IMR-90 (cell line): ENCODE measurements around the gene COX7B. TPM values are rescaled to one million over a fixed set of nuclear protein-coding genes. Genes with fewer than 3 reads are reported as not detected.

Source experiments
- ATAC-seq: fragments of 200-7000 bp; cut with Tn5 transposase; 2 replicates; pipeline ENCODE4 v1.9.1; 2020; ENCODE audit warnings: low read depth, mild to moderate bottlenecking, moderate library complexity
- BruUV-seq: library from RNA; stranded (reverse); fragments of 400-500 nt; replicated peaks from 2 replicates; lab custom pipeline; 2021; lab: Mats Ljungman, UMichigan
- CTCF ChIA-PET: fragments of 300-600 bp; formaldehyde crosslinking; extraction: SDS; loops from one replicate; lab custom pipeline; 2021; ENCODE audit warnings: antibody characterized with exemption; lab: Yijun Ruan, JAX
- POLR2A ChIA-PET: fragments of 300-600 bp; sonication (Branson Sonifier 250); formaldehyde crosslinking; loops from one replicate; lab custom pipeline; 2022; ENCODE audit warnings: antibody characterized with exemption; ENCODE audit not compliant: unreplicated experiment; lab: Charles Lee
- DNase-seq: peaks from one replicate; pipeline ENCODE4 v3.0.0; 2013
- H2AFZ ChIP-seq: replicated peaks from 2 replicates; pipeline ENCODE3; 2013; ENCODE audit warnings: low read length, mild to moderate bottlenecking; ENCODE audit not compliant: poor library complexity
- H2AK5ac ChIP-seq: 2 replicates; pipeline ENCODE4 v1.6.1; 2013; ENCODE audit warnings: low read depth, low read length, inconsistent platforms
- H2AK9ac ChIP-seq: replicated peaks from 2 replicates; pipeline ENCODE3; 2013; ENCODE audit warnings: mild to moderate bottlenecking, low read depth, low read length, moderate library complexity; ENCODE audit not compliant: poor library complexity
- H2BK120ac ChIP-seq: 2 replicates; pipeline ENCODE4 v1.6.1; 2013; ENCODE audit warnings: low read depth, low read length, inconsistent platforms
- H2BK15ac ChIP-seq: 3 replicates; pipeline ENCODE4 v1.6.1; 2013; ENCODE audit warnings: low read depth, low read length, inconsistent platforms
- H2BK20ac ChIP-seq: 2 replicates; pipeline ENCODE4 v1.6.1; 2013; ENCODE audit warnings: low read depth, mild to moderate bottlenecking, inconsistent platforms, low read length, moderate library complexity
- H2BK5ac ChIP-seq: 2 replicates; pipeline ENCODE4 v1.6.1; 2013; ENCODE audit warnings: mild to moderate bottlenecking, low read depth, low read length, inconsistent platforms; ENCODE audit not compliant: poor library complexity, severe bottlenecking
- H3K14ac ChIP-seq: replicated peaks from 2 replicates; pipeline ENCODE4 v1.6.1; 2013; ENCODE audit warnings: low read depth, low read length, inconsistent platforms
- H3K18ac ChIP-seq: 2 replicates; pipeline ENCODE4 v1.6.1; 2013; ENCODE audit warnings: low read depth, low read length, control low read depth
- H3K23ac ChIP-seq: 2 replicates; pipeline ENCODE4 v1.6.1; 2013; ENCODE audit warnings: low read depth, low read length, inconsistent platforms
- H3K27ac ChIP-seq: 2 replicates; pipeline ENCODE4 v1.5.1; 2013; ENCODE audit warnings: mild to moderate bottlenecking, control low read depth, low read length; ENCODE audit not compliant: insufficient read depth
- H3K27me3 ChIP-seq: 2 replicates; pipeline ENCODE4 v1.6.1; 2013; ENCODE audit warnings: low read length; ENCODE audit not compliant: control insufficient read depth, insufficient read depth
- H3K36me3 ChIP-seq: 2 replicates; pipeline ENCODE4 v1.6.1; 2013; ENCODE audit warnings: low read length, mixed read lengths; ENCODE audit not compliant: control insufficient read depth, insufficient read depth
- H3K4ac ChIP-seq: 2 replicates; pipeline ENCODE4 v1.6.1; 2013; ENCODE audit warnings: low read depth, low read length, inconsistent platforms
- H3K4me1 ChIP-seq: 2 replicates; pipeline ENCODE4 v1.6.1; 2013; ENCODE audit warnings: low read length, mixed read lengths; ENCODE audit not compliant: control insufficient read depth, insufficient read depth
- H3K4me2 ChIP-seq: 2 replicates; pipeline ENCODE4 v1.6.1; 2013; ENCODE audit warnings: low read depth, mild to moderate bottlenecking, control low read depth, low read length, moderate library complexity
- H3K4me3 ChIP-seq: 2 replicates; pipeline ENCODE4 v1.5.1; 2013; ENCODE audit warnings: low read depth, mild to moderate bottlenecking, control low read depth, low read length, moderate library complexity; ENCODE audit not compliant: insufficient read depth
- H3K56ac ChIP-seq: 2 replicates; pipeline ENCODE4 v1.6.1; 2013; ENCODE audit warnings: low read length, inconsistent platforms; ENCODE audit not compliant: insufficient read depth; ENCODE audit errors: extremely low read depth
- H3K79me1 ChIP-seq, 2 experiments: 2 replicates each; pipeline ENCODE4 v1.6.1; 2013; ENCODE audit warnings: low read length in 2 of 2, inconsistent platforms in 1 of 2, low read depth in 1 of 2
- H3K9ac ChIP-seq: 2 replicates; pipeline ENCODE4 v1.6.1; 2013; ENCODE audit warnings: low read depth, low read length, control low read depth
- H3K9me1 ChIP-seq: 2 replicates; pipeline ENCODE4 v1.6.1; 2013; ENCODE audit warnings: low read length, inconsistent platforms; ENCODE audit not compliant: insufficient read depth
- H3K9me3 ChIP-seq: 2 replicates; pipeline ENCODE4 v1.6.1; 2013; ENCODE audit warnings: low read length; ENCODE audit not compliant: control insufficient read depth, insufficient read depth
- H4K20me1 ChIP-seq: 2 replicates; pipeline ENCODE4 v1.6.1; 2013; ENCODE audit warnings: low read length, inconsistent platforms; ENCODE audit not compliant: insufficient read depth
- H4K5ac ChIP-seq: 2 replicates; pipeline ENCODE4 v1.6.1; 2013; ENCODE audit warnings: mild to moderate bottlenecking, low read depth, low read length, control low read depth
- H4K8ac ChIP-seq, 2 experiments: 2 replicates each; pipeline ENCODE4 v1.6.1; 2013; ENCODE audit warnings: low read depth in 2 of 2, low read length in 2 of 2, control low read depth in 1 of 2, inconsistent platforms in 1 of 2
- H4K91ac ChIP-seq: 2 replicates; pipeline ENCODE4 v1.6.1; 2013; ENCODE audit warnings: low read depth, low read length, inconsistent platforms; ENCODE audit not compliant: insufficient read depth
- CEBPB ChIP-seq: IDR thresholded peaks from 2 replicates; pipeline ENCODE4 v1.6.1; 2012; ENCODE audit warnings: low read depth, low read length, improper control_type of control experiment
- CHD1 ChIP-seq: IDR thresholded peaks from 2 replicates; pipeline ENCODE4 v1.6.1; 2012; ENCODE audit warnings: low read depth, low read length, improper control_type of control experiment
- MAFK ChIP-seq: IDR thresholded peaks from 2 replicates; pipeline ENCODE4 v1.6.1; 2012; ENCODE audit warnings: low read depth, low read length, improper control_type of control experiment
- MAZ ChIP-seq: IDR thresholded peaks from 2 replicates; pipeline ENCODE4 v1.6.1; 2012; ENCODE audit warnings: low read depth, mild to moderate bottlenecking, low read length, improper control_type of control experiment, moderate library complexity, borderline replicate concordance
- MXI1 ChIP-seq: IDR thresholded peaks from 2 replicates; pipeline ENCODE4 v1.6.1; 2012; ENCODE audit warnings: low read depth, mild to moderate bottlenecking, low read length, moderate library complexity, borderline replicate concordance
- NFE2L2 ChIP-seq: fragments of 150-350 bp; IDR thresholded peaks from 2 replicates; pipeline ENCODE4 v1.6.1; 2016; ENCODE audit warnings: low read depth, mild to moderate bottlenecking, low read length
- RAD21 ChIP-seq: IDR thresholded peaks from 2 replicates; pipeline ENCODE4 v1.6.1; 2012; ENCODE audit warnings: low read length, improper control_type of control experiment
- RCOR1 ChIP-seq: IDR thresholded peaks from 2 replicates; pipeline ENCODE4 v1.6.1; 2012; ENCODE audit warnings: mild to moderate bottlenecking, low read length, improper control_type of control experiment; ENCODE audit not compliant: insufficient replicate concordance
- SMC3 ChIP-seq: fragments of 150-350 bp; IDR thresholded peaks from 2 replicates; pipeline ENCODE4 v1.6.1; 2016; ENCODE audit warnings: low read depth, mild to moderate bottlenecking, antibody characterized with exemption, low read length, moderate library complexity
- WGBS, 2 experiments: methylation state at CpG; one replicate each; pipeline versions ENCODE4 v1.1.5 to v1.1.7; 2013; ENCODE audit warnings: missing lambda C conversion rate in 2 of 2; ENCODE audit not compliant: insufficient read length in 1 of 2; ENCODE audit errors: extremely low coverage in 2 of 2; 5-methylcytosine and 5-hydroxymethylcytosine counted together
- dilution Hi-C: fragments of 300-500 bp; cut with HindIII; formaldehyde crosslinking; loops from one replicate; pipeline ENCODE4 v1.14.3; 2018; ENCODE audit warnings: low sequenced_read_pairs; ENCODE audit not compliant: unreplicated experiment
- in situ Hi-C: fragments of 300-500 bp; cut with MboI; formaldehyde crosslinking; loops from 3 replicates; pipeline ENCODE4 v1.14.3; 2019; ENCODE audit warnings: low sequenced_read_pairs, inconsistent platforms, mixed read lengths
- intact Hi-C: fragments of 100-400 bp; cut with micrococcal nuclease; formaldehyde crosslinking; loops from 2 replicates; pipeline ENCODE4 v1.10.0; 2022
- polyA plus RNA-seq, 3 experiments: library from polyadenylated mRNA; depleted of rRNA; stranded (reverse); fragments of >200 nt; gene quantifications; 2 replicates each; pipeline ENCODE4 v1.2.3, GENCODE V29; 2012; ENCODE audit warnings: low replicate concordance in 1 of 3
- total RNA-seq: library from RNA; depleted of rRNA; stranded (reverse); fragments of >200 nt; gene quantifications from 2 replicates; pipeline ENCODE4 v1.2.3, GENCODE V29; 2012
- TF ChIP-seq, protein P1 (sequence below): fragments of 150-350 bp; IDR thresholded peaks from 2 replicates; pipeline ENCODE4 v1.6.1; 2017; ENCODE audit warnings: mild to moderate bottlenecking, antibody characterized with exemption, low read length, low read depth
- TF ChIP-seq, protein P2 (sequence below): conservative IDR thresholded peaks from 2 replicates; pipeline ENCODE4 v1.5.1; 2012; ENCODE audit warnings: mild to moderate bottlenecking, low read depth, low read length, improper control_type of control experiment

The COX7B gene
- total and polyA plus RNA-seq, 2 of the 4 experiments (the other 2 are of a cell fraction) = 330 to 912 TPM

DNA sequence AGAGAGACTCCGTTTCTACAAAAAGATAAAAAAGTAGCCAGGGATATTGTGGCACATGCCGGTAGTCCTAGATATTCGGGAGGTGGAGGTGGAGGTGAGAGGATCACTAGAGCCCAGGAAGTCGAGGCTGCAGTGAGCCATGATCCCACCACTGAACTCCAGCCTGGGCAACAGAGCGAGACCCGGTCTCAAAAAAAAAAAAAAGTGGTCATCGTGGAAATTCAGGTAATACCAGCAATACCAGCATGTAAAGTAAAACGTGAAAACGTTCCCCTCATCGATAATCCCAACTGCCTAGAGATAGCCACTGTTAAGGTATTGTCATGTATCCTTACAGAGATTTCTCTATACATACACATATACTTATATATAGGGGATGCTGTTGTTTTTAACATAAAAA, 5.6 kb upstream of the COX7B start:
- Histone ChIP-seq H4K20me1 (no peaks in the 10 kb centered on the region; the same call in 1 of the 2 replicates), H3K18ac (no peak overlapping the region), H3K79me1 (peaks cover 0 to 2% of the 10 kb centered on the region in 2 experiments; a peak in 1 of 4 replicates), H2AFZ (no peak overlapping the region), H3K4me1 (no peaks in the 10 kb centered on the region), H3K23ac (no peak overlapping the region), H4K5ac (no peak overlapping the region), H2BK120ac (no peak overlapping the region), H3K9me1 (no peaks in the 10 kb centered on the region), H3K27me3 (no peaks in the 10 kb centered on the region), H3K4ac (no peak overlapping the region), H3K4me3 (no peak overlapping the region), H3K4me2 (no peak overlapping the region; the same call in 1 of the 2 replicates), H2BK5ac (no peak overlapping the region), H3K56ac (no peak overlapping the region), H3K9ac (no peak overlapping the region), H3K27ac (no peak overlapping the region), H3K9me3 (no peaks in the 10 kb centered on the region), H2AK5ac (no peak overlapping the region), H4K91ac (no peak overlapping the region), H3K14ac (no peak overlapping the region), H3K36me3 (no peaks in the 10 kb centered on the region), H4K8ac (no peak overlapping the region), H2AK9ac (no peak overlapping the region), H2BK15ac (no peak overlapping the region), H2BK20ac (no peak overlapping the region)
- BruUV-seq = no TSS peak
- in situ Hi-C loops (no loop called here), intact Hi-C loops (loop anchor here (10.0 kb wide), 2 partner anchors 109 to 389 kb away; partner anchors contain the start of gene ATRX), dilution Hi-C loops (no loop called here)
- TF ChIP-seq SMC3 = no peak
- no peak for TF ChIP-seq CEBPB
- no peak for TF ChIP-seq MXI1
- no peak for TF ChIP-seq RAD21
- no peak for TF ChIP-seq RCOR1
- no peak for TF ChIP-seq MAZ
- no peak for TF ChIP-seq NFE2L2
- TF ChIP-seq, protein P1, sequence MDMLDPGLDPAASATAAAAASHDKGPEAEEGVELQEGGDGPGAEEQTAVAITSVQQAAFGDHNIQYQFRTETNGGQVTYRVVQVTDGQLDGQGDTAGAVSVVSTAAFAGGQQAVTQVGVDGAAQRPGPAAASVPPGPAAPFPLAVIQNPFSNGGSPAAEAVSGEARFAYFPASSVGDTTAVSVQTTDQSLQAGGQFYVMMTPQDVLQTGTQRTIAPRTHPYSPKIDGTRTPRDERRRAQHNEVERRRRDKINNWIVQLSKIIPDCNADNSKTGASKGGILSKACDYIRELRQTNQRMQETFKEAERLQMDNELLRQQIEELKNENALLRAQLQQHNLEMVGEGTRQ = no peak
- no peak for TF ChIP-seq MAFK
- TF ChIP-seq, protein P2, sequence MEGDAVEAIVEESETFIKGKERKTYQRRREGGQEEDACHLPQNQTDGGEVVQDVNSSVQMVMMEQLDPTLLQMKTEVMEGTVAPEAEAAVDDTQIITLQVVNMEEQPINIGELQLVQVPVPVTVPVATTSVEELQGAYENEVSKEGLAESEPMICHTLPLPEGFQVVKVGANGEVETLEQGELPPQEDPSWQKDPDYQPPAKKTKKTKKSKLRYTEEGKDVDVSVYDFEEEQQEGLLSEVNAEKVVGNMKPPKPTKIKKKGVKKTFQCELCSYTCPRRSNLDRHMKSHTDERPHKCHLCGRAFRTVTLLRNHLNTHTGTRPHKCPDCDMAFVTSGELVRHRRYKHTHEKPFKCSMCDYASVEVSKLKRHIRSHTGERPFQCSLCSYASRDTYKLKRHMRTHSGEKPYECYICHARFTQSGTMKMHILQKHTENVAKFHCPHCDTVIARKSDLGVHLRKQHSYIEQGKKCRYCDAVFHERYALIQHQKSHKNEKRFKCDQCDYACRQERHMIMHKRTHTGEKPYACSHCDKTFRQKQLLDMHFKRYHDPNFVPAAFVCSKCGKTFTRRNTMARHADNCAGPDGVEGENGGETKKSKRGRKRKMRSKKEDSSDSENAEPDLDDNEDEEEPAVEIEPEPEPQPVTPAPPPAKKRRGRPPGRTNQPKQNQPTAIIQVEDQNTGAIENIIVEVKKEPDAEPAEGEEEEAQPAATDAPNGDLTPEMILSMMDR = no peak
- TF ChIP-seq CHD1 = no peak
- ChIA-PET POLR2A (interaction anchor here (0.6 kb wide), 1 partner anchor 155 kb away, joined by 4 read pairs; no protein-coding TSS in a partner anchor), CTCF (interaction anchor here (0.6 kb wide), 1 partner anchor 225 kb away, joined by 4 read pairs; no protein-coding TSS in a partner anchor)
- DNase-seq = no peak
- no peak for ATAC-seq
- WGBS, 2 experiments = 77% methylated on average over 3 of the region's 10 CpGs; no CpG with 5 or more reads in 1 of the 2 experiments
